ENCODE measurements around the gene CAPN9.

- TF ChIP-seq CTCF (IDR thresholded peaks at IDR 0.05) (no peak), ZFX (IDR thresholded peaks at IDR 0.05; ENCODE audit: borderline replicate concordance) (no peak)
These were observed 77.9 kb downstream of the CAPN9 start for GRCh38 chr1:230824919-230825721.

Measured in 22Rv1 (cell line).